Chondrocyte (in vitro differentiated cells): ENCODE measurements around the gene F11R. TPM values are rescaled to one million over a fixed set of nuclear protein-coding genes. Genes with fewer than 3 reads are reported as not detected.

Experiments
- DNase-seq: peaks from one replicate; pipeline ENCODE4 v3.0.0; 2021; ENCODE audit warnings: mixed read lengths, low spot score
- H3K27ac Mint-ChIP-seq: one replicate; pipeline ENCODE4 v1.8.0; 2021; ENCODE audit warnings: mild to moderate bottlenecking, moderate library complexity, mixed read lengths; ENCODE audit not compliant: unreplicated experiment
- H3K27me3 Mint-ChIP-seq: 2 replicates; pipeline ENCODE4 v1.8.0; 2021; ENCODE audit warnings: low read depth, mixed read lengths
- H3K36me3 Mint-ChIP-seq: 2 replicates; pipeline ENCODE4 v1.8.0; 2021; ENCODE audit warnings: low read depth, mixed read lengths
- H3K4me1 Mint-ChIP-seq: 2 replicates; pipeline ENCODE4 v1.8.0; 2021; ENCODE audit warnings: low read depth, mild to moderate bottlenecking, mixed read lengths
- H3K4me3 Mint-ChIP-seq: one replicate; pipeline ENCODE4 v1.8.0; 2021; ENCODE audit warnings: mild to moderate bottlenecking, moderate library complexity, mixed read lengths; ENCODE audit not compliant: unreplicated experiment
- H3K9me3 Mint-ChIP-seq: 2 replicates; pipeline ENCODE4 v1.8.0; 2021; ENCODE audit warnings: low read depth, mixed read lengths
- CTCF ChIP-seq: fragments of 200-600 bp; sonication (generic); IDR thresholded peaks from 2 replicates; pipeline ENCODE4 v1.5.0; 2021; ENCODE audit warnings: antibody characterized with exemption, mild to moderate bottlenecking, moderate library complexity
- total RNA-seq: library from RNA; stranded (reverse); gene quantifications from 3 replicates; pipeline ENCODE4 v1.2.1, GENCODE V29; 2021

Gene F11R
- total RNA-seq, 1 donor from 2014 or later = 0.90 TPM

- no peak overlapping the region for H3K4me3 Mint-ChIP-seq
- no peaks in the 10 kb centered on the region for H3K9me3 Mint-ChIP-seq
- H3K27me3 Mint-ChIP-seq = peaks cover 9% of the 10 kb centered on the region
- H3K27ac Mint-ChIP-seq = no peak overlapping the region
- no peak for TF ChIP-seq CTCF
- no peaks in the 10 kb centered on the region for H3K4me1 Mint-ChIP-seq
- DNase-seq = no peak
- H3K36me3 Mint-ChIP-seq = no peaks in the 10 kb centered on the region
Observed at GRCh38 chr1:160961419-160961818, 59.5 kb downstream of the F11R start.

- Mint-ChIP-seq H3K36me3 (no peaks in the 10 kb centered on the region), H3K4me1 (no peaks in the 10 kb centered on the region), H3K27me3 (peaks cover 27% of the 10 kb centered on the region), H3K9me3 (no peaks in the 10 kb centered on the region), H3K4me3 (no peak overlapping the region), H3K27ac (no peak overlapping the region)
- TF ChIP-seq CTCF = no peak
- no peak for DNase-seq
Observed at GRCh38 chr1:160956966-160957365, 64.0 kb downstream of the F11R start.

GRCh38 chr1:160954158-160955104 is 66.5 kb downstream of the F11R start, which contains the start of gene ITLN2:
Gene ITLN2 (minus strand): TSS chr1:160954809. CDS start chr1:160954741, 68 bp downstream.
- no peaks in the 10 kb centered on the region for H3K36me3 Mint-ChIP-seq
- H3K27ac Mint-ChIP-seq = no peak within 1 kb of the TSS
- peak; percentile 68 for TF ChIP-seq CTCF
- no peaks in the 10 kb centered on the region for H3K4me1 Mint-ChIP-seq
- H3K27me3 Mint-ChIP-seq = peaks cover 20% of the 10 kb centered on the region
- no peaks in the 10 kb centered on the region for H3K9me3 Mint-ChIP-seq
- H3K4me3 Mint-ChIP-seq = no peak within 1 kb of the TSS
- no peak for DNase-seq

- no peak for TF ChIP-seq CTCF
- Mint-ChIP-seq H3K4me3 (no peak overlapping the region), H3K27me3 (peaks cover 20% of the 10 kb centered on the region), H3K4me1 (no peaks in the 10 kb centered on the region), H3K36me3 (no peaks in the 10 kb centered on the region), H3K9me3 (no peaks in the 10 kb centered on the region), H3K27ac (no peak overlapping the region)
- no peak for DNase-seq
Observed at GRCh38 chr1:160953030-160953429, 67.9 kb downstream of the F11R start.

- no peaks in the 10 kb centered on the region for H3K36me3 Mint-ChIP-seq
- no peak for DNase-seq
- H3K4me3 Mint-ChIP-seq = no peak overlapping the region
- no peaks in the 10 kb centered on the region for H3K9me3 Mint-ChIP-seq
- H3K27ac Mint-ChIP-seq = no peak overlapping the region
- H3K27me3 Mint-ChIP-seq = peaks cover 22% of the 10 kb centered on the region
- no peaks in the 10 kb centered on the region for H3K4me1 Mint-ChIP-seq
- no peak for TF ChIP-seq CTCF
Observed at GRCh38 chr1:160952129-160952510, 68.8 kb downstream of the F11R start.
